Measurements from ENCODE around the gene TRIM44.

Gene TRIM44

DNA sequence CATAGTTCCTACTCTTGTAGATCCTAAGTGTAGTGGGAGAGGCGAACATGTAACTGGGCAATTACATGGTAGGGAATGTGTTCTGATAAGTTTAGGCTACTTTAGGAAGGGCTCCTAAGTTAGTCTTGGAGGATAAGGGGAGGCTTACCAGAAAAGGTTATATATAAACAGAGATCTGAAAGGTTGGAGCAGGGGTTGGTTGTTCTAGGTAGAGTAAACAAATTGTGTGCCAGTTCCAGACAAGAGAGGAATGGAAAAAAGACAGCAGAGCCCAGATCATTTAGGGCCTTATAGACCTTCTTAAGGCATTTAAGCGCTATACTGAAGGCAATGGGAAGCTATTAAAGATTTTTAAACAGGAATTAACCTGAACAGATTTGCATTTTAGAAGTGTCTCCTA lies 74.4 kb downstream of the TRIM44 start:
- Histone ChIP-seq H3K9ac (ENCODE audit: low read depth, low read length) (no peak overlapping the region), H3K36me3 (ENCODE audit: control insufficient read depth, insufficient read depth, low read length) (no peaks in the 10 kb centered on the region; the same call in 1 of the 2 replicates), H3K4me3 (ENCODE audit: low read depth, low read length) (no peak overlapping the region), H3K27me3 (ENCODE audit: control insufficient read depth, insufficient read depth, low read length) (no peaks in the 10 kb centered on the region), H3K4me1 (ENCODE audit: control insufficient read depth, insufficient read depth, low read length) (no peaks in the 10 kb centered on the region), H3K9me3 (ENCODE audit: control insufficient read depth, insufficient read depth, low read length) (no peaks in the 10 kb centered on the region), H3K27ac (ENCODE audit: low read depth, low read length) (no peak overlapping the region)

DNA sequence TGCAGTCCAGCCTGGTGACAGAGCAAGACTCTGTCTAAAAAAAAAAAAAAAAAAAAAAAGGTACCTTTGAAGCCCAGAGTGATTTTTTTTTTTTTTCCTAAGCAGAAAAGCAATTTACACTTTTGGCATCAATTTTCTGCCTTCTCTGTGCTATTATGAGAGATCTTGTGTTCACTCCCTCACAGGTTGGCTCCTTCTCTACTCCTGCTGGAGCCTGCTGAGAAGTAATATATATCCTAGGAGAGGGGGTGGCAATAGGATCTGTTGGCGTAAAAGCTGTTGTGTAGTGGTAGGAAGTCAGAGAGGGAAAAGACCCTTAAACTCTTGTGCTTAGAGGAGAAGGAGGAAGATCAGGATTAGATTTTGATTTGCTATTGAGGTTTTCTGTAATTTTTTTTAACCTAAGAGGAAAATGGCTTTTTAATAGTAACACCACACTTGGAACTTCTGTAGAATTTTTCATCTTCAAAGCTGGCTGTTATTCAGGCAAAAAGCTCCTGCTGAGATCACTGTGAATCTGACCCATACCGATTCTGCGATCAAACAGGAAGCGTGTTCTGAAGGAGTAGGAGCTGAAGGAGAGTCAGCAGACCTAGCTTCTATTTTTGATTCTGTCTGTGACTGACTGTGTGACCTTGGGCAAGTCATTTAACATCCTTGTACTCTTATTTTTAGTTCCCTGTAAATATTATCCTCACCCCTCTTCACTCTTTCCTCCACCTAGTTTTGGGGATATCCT lies 77.7 kb downstream of the TRIM44 start:
- Histone ChIP-seq H3K27ac (ENCODE audit: low read depth, low read length) (no peak overlapping the region), H3K36me3 (ENCODE audit: control insufficient read depth, insufficient read depth, low read length) (no peaks in the 10 kb centered on the region; the same call in 1 of the 2 replicates), H3K9ac (ENCODE audit: low read depth, low read length) (no peak overlapping the region), H3K4me3 (ENCODE audit: low read depth, low read length) (no peak overlapping the region), H3K4me1 (ENCODE audit: control insufficient read depth, insufficient read depth, low read length) (no peaks in the 10 kb centered on the region), H3K9me3 (ENCODE audit: control insufficient read depth, insufficient read depth, low read length) (no peaks in the 10 kb centered on the region), H3K27me3 (ENCODE audit: control insufficient read depth, insufficient read depth, low read length) (no peaks in the 10 kb centered on the region)

DNA sequence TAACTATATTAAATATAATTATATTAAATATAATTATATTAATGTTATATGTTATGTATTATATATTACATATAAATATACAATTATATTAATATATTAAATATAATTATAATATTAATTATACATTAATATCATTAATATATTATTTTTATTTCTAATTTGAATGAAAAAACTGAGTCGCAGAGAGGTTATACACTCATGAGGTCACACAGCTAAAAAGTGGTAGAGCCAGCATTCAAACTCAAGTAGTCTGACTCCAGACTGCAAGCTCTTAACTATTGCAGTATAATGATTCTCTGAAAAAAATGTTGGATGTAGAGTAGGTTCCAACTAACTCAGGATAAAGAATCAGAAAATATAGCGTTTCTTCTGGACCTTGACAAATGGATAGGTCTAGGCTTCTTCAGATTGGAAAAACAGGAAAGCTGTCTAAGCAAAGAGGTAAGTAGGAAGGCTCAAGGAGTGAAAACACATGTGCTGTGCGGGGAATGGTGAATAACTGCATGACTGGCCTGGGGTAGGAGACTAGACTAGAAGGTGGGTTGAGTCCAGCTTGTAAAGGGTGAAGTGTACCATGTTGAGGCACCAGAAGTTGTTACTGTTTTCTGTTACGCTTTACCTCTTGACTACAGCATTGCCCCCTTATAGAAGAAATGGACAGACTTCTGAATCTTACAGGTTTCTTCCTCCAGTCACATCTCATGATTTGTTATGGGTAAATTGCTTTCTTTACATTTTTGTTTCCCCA lies 80.3 kb downstream of the TRIM44 start:
- H3K4me3 ChIP-seq (ENCODE audit: low read depth, low read length), result no peak overlapping the region
- no peaks in the 10 kb centered on the region for H3K9me3 ChIP-seq (ENCODE audit: control insufficient read depth, insufficient read depth, low read length)
- no peaks in the 10 kb centered on the region for H3K27me3 ChIP-seq (ENCODE audit: control insufficient read depth, insufficient read depth, low read length)
- H3K27ac ChIP-seq (ENCODE audit: low read depth, low read length), result no peak overlapping the region
- no peak overlapping the region for H3K9ac ChIP-seq (ENCODE audit: low read depth, low read length)
- H3K4me1 ChIP-seq (ENCODE audit: control insufficient read depth, insufficient read depth, low read length), result peaks cover 4% of the 10 kb centered on the region; the same call in 1 of the 2 replicates
- no peaks in the 10 kb centered on the region for H3K36me3 ChIP-seq (ENCODE audit: control insufficient read depth, insufficient read depth, low read length)

DNA sequence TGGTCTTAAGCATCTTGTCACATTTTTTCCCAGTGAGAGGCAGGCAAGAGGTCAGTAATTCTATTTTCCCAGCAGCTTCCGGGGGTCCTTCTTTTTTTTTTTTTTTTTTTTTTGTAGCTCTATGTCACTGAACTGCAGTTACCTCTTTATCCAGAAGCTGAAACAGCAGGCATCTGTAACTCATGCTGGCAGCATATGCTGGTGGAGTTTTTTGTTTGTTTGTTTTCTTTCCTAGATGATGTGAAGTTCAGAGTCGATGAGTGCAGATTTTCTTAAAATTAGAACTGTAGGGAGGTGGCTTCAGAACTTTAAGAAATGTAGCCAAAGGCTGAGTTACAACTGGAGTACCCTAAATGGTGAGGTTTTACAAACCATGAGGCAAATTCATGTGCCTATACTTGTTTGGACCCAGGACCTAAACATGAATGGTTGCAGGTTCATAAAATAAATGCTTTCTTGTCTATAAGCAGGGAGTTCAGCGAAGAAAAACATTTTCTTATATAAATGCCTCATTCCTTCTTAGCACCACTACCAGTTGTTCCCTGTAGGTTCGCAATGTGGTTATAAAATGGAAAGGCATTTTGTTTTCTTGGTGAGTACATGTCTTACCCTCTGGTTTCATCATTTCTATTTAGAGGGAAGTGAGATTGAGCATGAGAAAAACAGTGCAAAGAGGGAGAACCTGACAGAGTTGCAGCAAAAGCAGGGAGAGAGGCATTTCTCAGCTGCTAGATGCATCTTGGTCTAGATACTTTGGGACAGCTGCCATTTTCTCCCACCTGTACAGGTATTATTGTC lies 84.0 kb downstream of the TRIM44 start:
- Histone ChIP-seq H3K27ac (ENCODE audit: low read depth, low read length) (no peak overlapping the region), H3K36me3 (ENCODE audit: control insufficient read depth, insufficient read depth, low read length) (no peaks in the 10 kb centered on the region), H3K9me3 (ENCODE audit: control insufficient read depth, insufficient read depth, low read length) (no peaks in the 10 kb centered on the region), H3K27me3 (ENCODE audit: control insufficient read depth, insufficient read depth, low read length) (no peaks in the 10 kb centered on the region), H3K9ac (ENCODE audit: low read depth, low read length) (no peak overlapping the region), H3K4me1 (ENCODE audit: control insufficient read depth, insufficient read depth, low read length) (peaks cover 4% of the 10 kb centered on the region; the same call in 1 of the 2 replicates), H3K4me3 (ENCODE audit: low read depth, low read length) (no peak overlapping the region)

DNA sequence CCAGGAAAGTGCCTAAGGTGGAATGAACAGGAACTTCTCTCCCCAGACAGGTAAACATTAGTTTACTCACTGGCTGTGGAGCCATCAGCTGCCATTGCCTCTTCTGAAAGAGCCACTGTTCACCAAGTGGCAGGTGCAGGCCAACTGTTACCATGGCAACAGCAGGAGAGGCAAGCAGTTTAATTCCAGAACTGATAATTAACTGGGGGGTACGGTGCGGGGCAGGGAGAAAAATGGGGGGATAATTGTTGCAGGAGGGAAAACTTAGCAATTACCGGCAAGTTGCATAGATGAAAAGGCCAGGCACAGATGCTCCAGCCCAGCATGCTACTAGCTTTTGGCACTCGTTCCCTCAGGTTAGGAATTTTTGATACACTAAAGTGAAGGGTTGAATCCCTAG lies 85.1 kb downstream of the TRIM44 start:
- Histone ChIP-seq H3K27me3 (ENCODE audit: control insufficient read depth, insufficient read depth, low read length) (no peaks in the 10 kb centered on the region), H3K27ac (ENCODE audit: low read depth, low read length) (no peak overlapping the region), H3K9me3 (ENCODE audit: control insufficient read depth, insufficient read depth, low read length) (no peaks in the 10 kb centered on the region), H3K4me1 (ENCODE audit: control insufficient read depth, insufficient read depth, low read length) (peaks cover 11% of the 10 kb centered on the region; the same call in 1 of the 2 replicates), H3K4me3 (ENCODE audit: low read depth, low read length) (no peak overlapping the region), H3K9ac (ENCODE audit: low read depth, low read length) (no peak overlapping the region), H3K36me3 (ENCODE audit: control insufficient read depth, insufficient read depth, low read length) (no peaks in the 10 kb centered on the region)

DNA sequence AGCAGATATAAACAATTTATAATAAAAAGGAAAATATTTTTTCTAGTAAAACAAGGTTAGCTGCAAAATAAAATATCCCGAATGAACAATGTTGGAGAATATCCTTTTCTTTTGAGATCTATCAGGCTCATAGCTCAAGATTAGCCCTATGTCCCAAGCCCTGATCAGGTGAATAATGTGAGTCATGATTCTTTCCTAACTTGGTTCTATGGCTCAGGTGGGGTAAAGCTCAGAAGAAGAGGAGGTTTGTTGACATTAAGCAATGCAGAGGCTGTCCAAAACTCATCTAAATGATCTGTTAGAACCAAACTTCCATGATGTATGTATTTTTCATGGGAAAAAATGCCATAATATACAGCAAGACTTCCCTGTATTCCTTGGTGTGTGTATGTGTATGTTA lies 86.1 kb downstream of the TRIM44 start:
- Histone ChIP-seq H3K9me3 (ENCODE audit: control insufficient read depth, insufficient read depth, low read length) (no peaks in the 10 kb centered on the region), H3K4me1 (ENCODE audit: control insufficient read depth, insufficient read depth, low read length) (peaks cover 11% of the 10 kb centered on the region; the same call in 1 of the 2 replicates), H3K4me3 (ENCODE audit: low read depth, low read length) (no peak overlapping the region), H3K27me3 (ENCODE audit: control insufficient read depth, insufficient read depth, low read length) (no peaks in the 10 kb centered on the region), H3K36me3 (ENCODE audit: control insufficient read depth, insufficient read depth, low read length) (no peaks in the 10 kb centered on the region), H3K9ac (ENCODE audit: low read depth, low read length) (no peak overlapping the region), H3K27ac (ENCODE audit: low read depth, low read length) (no peak overlapping the region)

DNA sequence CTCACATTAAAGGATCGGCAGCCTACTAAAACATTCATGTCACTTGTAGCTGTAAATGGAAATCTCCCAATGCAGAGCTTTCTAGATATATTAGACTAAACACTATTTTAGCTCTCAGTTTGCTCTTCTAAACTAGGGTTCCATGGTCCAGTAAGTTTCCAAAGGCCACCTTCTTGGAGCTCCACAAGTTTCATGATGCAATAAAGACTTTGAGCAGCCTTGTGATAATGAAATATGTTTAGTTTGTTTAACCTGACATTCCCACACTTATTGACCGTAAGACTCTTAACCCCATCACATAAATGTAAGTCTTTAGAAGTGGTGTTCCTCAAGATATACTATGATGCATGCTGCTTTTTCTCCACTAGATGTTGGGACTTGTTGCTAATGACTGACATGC lies 87.7 kb downstream of the TRIM44 start:
- no peaks in the 10 kb centered on the region for H3K9me3 ChIP-seq (ENCODE audit: control insufficient read depth, insufficient read depth, low read length)
- H3K9ac ChIP-seq (ENCODE audit: low read depth, low read length), result no peak overlapping the region
- H3K27ac ChIP-seq (ENCODE audit: low read depth, low read length), result no peak overlapping the region
- H3K4me1 ChIP-seq (ENCODE audit: control insufficient read depth, insufficient read depth, low read length), result peaks cover 11% of the 10 kb centered on the region; the same call in 1 of the 2 replicates
- H3K36me3 ChIP-seq (ENCODE audit: control insufficient read depth, insufficient read depth, low read length), result no peaks in the 10 kb centered on the region
- H3K4me3 ChIP-seq (ENCODE audit: low read depth, low read length), result no peak overlapping the region
- no peaks in the 10 kb centered on the region for H3K27me3 ChIP-seq (ENCODE audit: control insufficient read depth, insufficient read depth, low read length)

DNA sequence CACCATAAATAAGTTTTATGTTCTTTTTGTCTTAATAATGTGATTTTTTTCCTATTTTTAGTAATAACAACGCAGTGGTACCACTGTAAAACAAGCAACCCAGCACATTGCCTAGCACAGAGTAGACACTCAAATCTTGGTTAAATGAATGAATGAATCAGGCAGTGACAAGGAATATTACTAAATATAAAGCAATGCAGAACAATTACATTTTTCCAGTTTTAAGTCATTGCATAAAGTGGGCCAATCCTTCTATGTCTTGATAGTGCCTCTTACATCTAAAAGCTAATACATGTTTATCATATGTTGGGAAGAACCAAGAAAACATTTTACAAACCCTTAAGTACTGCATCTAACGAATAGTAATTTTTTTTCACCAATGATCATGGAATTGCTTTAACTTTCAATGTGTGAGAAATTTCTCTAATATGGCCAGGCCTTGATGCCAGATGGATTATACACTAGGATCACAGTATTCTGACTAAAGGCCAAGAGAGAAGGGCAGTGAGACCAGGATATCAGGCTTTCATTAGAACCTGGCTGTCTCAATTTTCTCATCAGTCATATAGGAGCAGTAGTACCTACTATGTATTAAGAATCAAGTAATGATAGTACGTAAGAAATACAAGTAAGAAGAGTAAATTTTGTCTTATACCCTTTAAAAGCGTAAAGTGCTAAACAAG lies 88.5 kb downstream of the TRIM44 start:
- Histone ChIP-seq H3K9ac (ENCODE audit: low read depth, low read length) (no peak overlapping the region), H3K9me3 (ENCODE audit: control insufficient read depth, insufficient read depth, low read length) (no peaks in the 10 kb centered on the region), H3K4me1 (ENCODE audit: control insufficient read depth, insufficient read depth, low read length) (peaks cover 7% of the 10 kb centered on the region; the same call in 1 of the 2 replicates), H3K27me3 (ENCODE audit: control insufficient read depth, insufficient read depth, low read length) (no peaks in the 10 kb centered on the region), H3K36me3 (ENCODE audit: control insufficient read depth, insufficient read depth, low read length) (no peaks in the 10 kb centered on the region), H3K27ac (ENCODE audit: low read depth, low read length) (no peak overlapping the region), H3K4me3 (ENCODE audit: low read depth, low read length) (no peak overlapping the region)

DNA sequence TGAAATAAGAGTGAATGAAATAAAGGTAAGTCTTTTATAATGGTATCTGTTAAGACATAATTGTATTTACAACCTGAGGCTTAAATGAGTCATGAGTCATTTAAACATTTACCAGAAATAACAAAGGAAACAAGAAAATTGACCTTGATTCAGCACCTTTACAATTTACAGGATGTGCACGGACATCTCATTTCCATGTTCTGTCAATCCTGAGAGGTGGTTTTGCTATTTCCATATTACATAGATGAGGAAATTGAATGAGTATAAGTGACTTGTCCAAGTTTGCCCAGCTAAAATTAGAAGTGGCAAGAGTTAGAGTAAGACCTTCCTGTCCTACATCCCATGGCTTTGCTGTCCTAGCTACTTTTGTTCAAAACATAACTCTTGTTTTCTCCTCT lies 89.1 kb downstream of the TRIM44 start:
- Histone ChIP-seq H3K36me3 (ENCODE audit: control insufficient read depth, insufficient read depth, low read length) (no peaks in the 10 kb centered on the region), H3K9me3 (ENCODE audit: control insufficient read depth, insufficient read depth, low read length) (no peaks in the 10 kb centered on the region), H3K9ac (ENCODE audit: low read depth, low read length) (no peak overlapping the region), H3K27ac (ENCODE audit: low read depth, low read length) (no peak overlapping the region), H3K4me1 (ENCODE audit: control insufficient read depth, insufficient read depth, low read length) (0 out of 2 replicates have a peak, but pooled peaks cover 6% of the 10 kb centered on the region), H3K4me3 (ENCODE audit: low read depth, low read length) (no peak overlapping the region), H3K27me3 (ENCODE audit: control insufficient read depth, insufficient read depth, low read length) (no peaks in the 10 kb centered on the region)

DNA sequence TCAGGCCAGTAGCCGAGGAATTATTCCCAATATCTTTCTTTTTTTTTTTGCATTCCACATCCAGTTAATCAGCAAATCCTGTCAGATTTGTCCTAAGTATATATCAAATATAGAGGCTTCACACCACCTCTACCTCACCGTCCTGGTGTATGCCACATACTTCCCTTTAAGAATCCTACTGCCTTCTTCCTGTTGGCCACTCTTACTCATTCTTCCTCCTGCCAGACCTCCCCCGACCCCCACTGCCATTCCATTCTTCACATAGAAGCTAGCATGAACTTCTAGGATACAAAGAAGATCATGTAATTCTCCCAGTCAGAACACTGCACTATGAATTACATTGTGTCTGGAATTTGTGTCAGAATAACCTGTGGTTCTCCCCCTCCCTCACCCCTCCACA lies 89.5 kb downstream of the TRIM44 start:
- H3K9ac ChIP-seq (ENCODE audit: low read depth, low read length), result no peak overlapping the region
- H3K36me3 ChIP-seq (ENCODE audit: control insufficient read depth, insufficient read depth, low read length), result no peaks in the 10 kb centered on the region
- H3K4me1 ChIP-seq (ENCODE audit: control insufficient read depth, insufficient read depth, low read length), result 0 out of 2 replicates have a peak, but pooled peaks cover 6% of the 10 kb centered on the region
- H3K27me3 ChIP-seq (ENCODE audit: control insufficient read depth, insufficient read depth, low read length), result no peaks in the 10 kb centered on the region
- no peaks in the 10 kb centered on the region for H3K9me3 ChIP-seq (ENCODE audit: control insufficient read depth, insufficient read depth, low read length)
- H3K4me3 ChIP-seq (ENCODE audit: low read depth, low read length), result no peak overlapping the region
- H3K27ac ChIP-seq (ENCODE audit: low read depth, low read length), result no peak overlapping the region

Measured in HUES48 (cell line).